ENCODE measurements around the gene CDHR5. TPM values are rescaled to one million over a fixed set of nuclear protein-coding genes. Genes with fewer than 3 reads are reported as not detected.

Gene CDHR5
- total RNA-seq, 1 experiment from 2014 or later: not detected

DNA sequence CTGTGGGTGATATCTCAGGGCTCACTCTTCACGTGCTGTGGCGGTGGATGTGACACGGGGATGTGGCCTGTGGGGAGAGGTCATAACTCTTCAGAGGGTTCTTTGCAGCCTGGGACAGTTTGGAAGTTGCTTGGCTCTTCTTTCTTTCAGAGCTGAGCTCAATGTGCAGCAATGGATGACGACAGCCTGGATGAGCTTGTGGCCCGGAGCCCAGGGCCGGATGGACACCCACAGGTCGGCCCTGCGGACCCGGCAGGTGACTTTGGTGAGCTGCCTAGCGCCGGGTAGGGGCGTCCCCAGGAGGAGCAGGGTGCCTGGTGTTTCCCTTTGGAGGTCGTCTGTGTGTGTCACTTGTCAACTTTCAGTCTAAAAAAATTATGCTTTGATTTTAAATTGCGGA lies 43.4 kb downstream of the CDHR5 start:
- BruUV-seq (replicated peaks): no TSS peak
- ChIA-PET POLR2A (ENCODE audit: low non-redundant PET) (no interaction called here), CTCF (no interaction called here)

GRCh38 chr11:579830-580601 lies 44.7 kb downstream of the CDHR5 start:
- H3K9me3 ChIP-seq (ENCODE audit: low read depth, low read length, poor library complexity, severe bottlenecking): no peaks in the 10 kb centered on the region
- H3K36me3 ChIP-seq (ENCODE audit: insufficient read depth, low read length, poor library complexity, severe bottlenecking): peaks cover 11% of the 10 kb centered on the region
- BruUV-seq (replicated peaks): no TSS peak
- intact Hi-C loops (cut with micrococcal nuclease; ENCODE audit: unreplicated experiment): no loop called here
- POLR2A ChIA-PET (ENCODE audit: low non-redundant PET): no interaction called here
- no peak for TF ChIP-seq EZH2 (IDR thresholded peaks at IDR 0.05; ENCODE audit: borderline replicate concordance, low read depth, low read length, poor library complexity, severe bottlenecking)
- TF ChIP-seq, protein P1, sequence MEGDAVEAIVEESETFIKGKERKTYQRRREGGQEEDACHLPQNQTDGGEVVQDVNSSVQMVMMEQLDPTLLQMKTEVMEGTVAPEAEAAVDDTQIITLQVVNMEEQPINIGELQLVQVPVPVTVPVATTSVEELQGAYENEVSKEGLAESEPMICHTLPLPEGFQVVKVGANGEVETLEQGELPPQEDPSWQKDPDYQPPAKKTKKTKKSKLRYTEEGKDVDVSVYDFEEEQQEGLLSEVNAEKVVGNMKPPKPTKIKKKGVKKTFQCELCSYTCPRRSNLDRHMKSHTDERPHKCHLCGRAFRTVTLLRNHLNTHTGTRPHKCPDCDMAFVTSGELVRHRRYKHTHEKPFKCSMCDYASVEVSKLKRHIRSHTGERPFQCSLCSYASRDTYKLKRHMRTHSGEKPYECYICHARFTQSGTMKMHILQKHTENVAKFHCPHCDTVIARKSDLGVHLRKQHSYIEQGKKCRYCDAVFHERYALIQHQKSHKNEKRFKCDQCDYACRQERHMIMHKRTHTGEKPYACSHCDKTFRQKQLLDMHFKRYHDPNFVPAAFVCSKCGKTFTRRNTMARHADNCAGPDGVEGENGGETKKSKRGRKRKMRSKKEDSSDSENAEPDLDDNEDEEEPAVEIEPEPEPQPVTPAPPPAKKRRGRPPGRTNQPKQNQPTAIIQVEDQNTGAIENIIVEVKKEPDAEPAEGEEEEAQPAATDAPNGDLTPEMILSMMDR (conservative IDR thresholded peaks at IDR 0.05; ENCODE audit: low read depth, low read length): no peak
- H3K27ac ChIP-seq (ENCODE audit: low read depth, low read length, poor library complexity, severe bottlenecking): no peak overlapping the region
- H3K27me3 ChIP-seq (replicated peaks; ENCODE audit: insufficient read depth, low read depth, low read length, poor library complexity): no peaks in the 10 kb centered on the region
- no peak for DNase-seq (ENCODE audit: low spot score)
- peaks cover 17% of the 10 kb centered on the region for H3K4me1 ChIP-seq (ENCODE audit: insufficient read depth, low read length, poor library complexity, severe bottlenecking)
- CTCF ChIA-PET: no interaction called here
- H3K4me3 ChIP-seq (ENCODE audit: low read depth, low read length, poor library complexity, severe bottlenecking): no peak overlapping the region

More for the DNA sequence above, 43.4 kb downstream of the CDHR5 start:
- TF ChIP-seq, protein P1 (conservative IDR thresholded peaks at IDR 0.05; ENCODE audit: low read depth, low read length): no peak
- TF ChIP-seq EZH2 (IDR thresholded peaks at IDR 0.05; ENCODE audit: borderline replicate concordance, low read depth, low read length, poor library complexity, severe bottlenecking): no peak
- intact Hi-C loops (cut with micrococcal nuclease; ENCODE audit: unreplicated experiment): no loop called here
- Histone ChIP-seq H3K4me1 (ENCODE audit: insufficient read depth, low read length, poor library complexity, severe bottlenecking) (peaks cover 12% of the 10 kb centered on the region), H3K9me3 (ENCODE audit: low read depth, low read length, poor library complexity, severe bottlenecking) (no peaks in the 10 kb centered on the region), H3K4me3 (ENCODE audit: low read depth, low read length, poor library complexity, severe bottlenecking) (no peak overlapping the region), H3K27ac (ENCODE audit: low read depth, low read length, poor library complexity, severe bottlenecking) (no peak overlapping the region), H3K27me3 (replicated peaks; ENCODE audit: insufficient read depth, low read depth, low read length, poor library complexity) (no peaks in the 10 kb centered on the region), H3K36me3 (ENCODE audit: insufficient read depth, low read length, poor library complexity, severe bottlenecking) (peaks cover 11% of the 10 kb centered on the region)
- DNase-seq (ENCODE audit: low spot score): no peak

DNA sequence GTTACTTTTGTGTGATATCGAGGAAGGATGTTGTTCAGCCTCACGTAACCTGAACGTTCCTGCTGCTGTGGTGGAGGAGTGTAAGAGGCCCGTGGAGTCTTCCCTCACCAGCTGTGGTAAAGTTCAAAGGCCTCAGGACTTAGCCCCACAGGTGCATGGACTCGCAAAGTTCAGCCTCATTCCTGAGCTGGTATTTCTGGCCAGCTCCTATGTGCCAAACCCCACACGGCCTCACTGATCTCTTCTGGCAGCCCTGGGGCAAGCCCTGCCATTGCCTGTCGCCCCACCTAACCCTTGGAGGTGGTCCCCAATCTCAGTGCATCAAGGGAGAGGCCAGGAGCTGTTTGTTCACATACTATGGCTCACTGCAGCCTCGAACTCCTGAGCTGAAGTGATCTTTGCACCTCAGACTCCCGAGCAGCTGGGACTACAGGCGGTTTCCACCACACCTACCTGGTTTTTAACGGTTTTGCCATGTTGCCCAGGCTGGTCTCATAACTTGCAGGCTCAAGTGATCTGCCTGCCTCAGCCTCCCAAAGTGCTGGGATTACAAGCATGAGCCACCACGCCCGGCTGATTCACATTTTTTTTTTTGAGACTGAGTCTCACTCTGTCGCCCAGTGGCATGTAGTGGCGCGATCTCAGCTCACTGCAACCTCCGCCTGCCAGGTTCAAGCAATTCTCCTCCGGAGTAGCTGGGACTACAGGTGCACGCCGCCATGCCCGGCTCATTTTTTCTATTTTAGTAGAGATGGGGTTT lies 46.3 kb downstream of the CDHR5 start:
- CTCF ChIA-PET: no interaction called here
- Histone ChIP-seq H3K36me3 (ENCODE audit: insufficient read depth, low read length, poor library complexity, severe bottlenecking) (peaks cover 4% of the 10 kb centered on the region), H3K27ac (ENCODE audit: low read depth, low read length, poor library complexity, severe bottlenecking) (peak overlapping the region; percentile 74), H3K9me3 (ENCODE audit: low read depth, low read length, poor library complexity, severe bottlenecking) (no peaks in the 10 kb centered on the region), H3K4me1 (ENCODE audit: insufficient read depth, low read length, poor library complexity, severe bottlenecking) (peaks cover 20% of the 10 kb centered on the region), H3K27me3 (replicated peaks; ENCODE audit: insufficient read depth, low read depth, low read length, poor library complexity) (no peaks in the 10 kb centered on the region), H3K4me3 (ENCODE audit: low read depth, low read length, poor library complexity, severe bottlenecking) (peak overlapping the region; percentile 99)
- no peak for DNase-seq (ENCODE audit: low spot score)
- no peak for TF ChIP-seq EZH2 (IDR thresholded peaks at IDR 0.05; ENCODE audit: borderline replicate concordance, low read depth, low read length, poor library complexity, severe bottlenecking)
- TF ChIP-seq, protein P1 (conservative IDR thresholded peaks at IDR 0.05; ENCODE audit: low read depth, low read length): no peak
- no TSS peak for BruUV-seq (replicated peaks)
- intact Hi-C loops (cut with micrococcal nuclease; ENCODE audit: unreplicated experiment): no loop called here
- POLR2A ChIA-PET (ENCODE audit: low non-redundant PET): no interaction called here
